Loucy (cell line): ENCODE measurements around the gene MPZ.

Source experiments
- H2AFZ ChIP-seq: fragments of 200-600 bp; sonication (generic); 2 replicates; pipeline ENCODE4 v1.6.0; 2016; ENCODE audit warnings: antibody characterized with exemption, mild to moderate bottlenecking, low read length, moderate library complexity
- H3F3A ChIP-seq: fragments of 200-600 bp; 2 replicates; pipeline ENCODE4 v1.6.0; 2016; ENCODE audit warnings: antibody characterized with exemption, low read depth, mild to moderate bottlenecking
- H3K27me3 ChIP-seq: fragments of 200-600 bp; sonication (generic); 2 replicates; pipeline ENCODE4 v1.6.1; 2014; ENCODE audit warnings: low read length, mild to moderate bottlenecking; ENCODE audit not compliant: insufficient read depth, poor library complexity, severe bottlenecking
- H3K36me3 ChIP-seq: fragments of 200-600 bp; sonication (generic); 2 replicates; pipeline ENCODE4 v1.6.1; 2016; ENCODE audit warnings: low read length; ENCODE audit not compliant: insufficient read depth
- H3K4me1 ChIP-seq: fragments of 200-600 bp; sonication (generic); 2 replicates; pipeline ENCODE4 v1.5.1; 2014; ENCODE audit warnings: low read length, mild to moderate bottlenecking; ENCODE audit not compliant: insufficient read depth, poor library complexity, severe bottlenecking
- H3K4me2 ChIP-seq: fragments of 200-600 bp; sonication (generic); 2 replicates; pipeline ENCODE4 v1.6.0; 2014; ENCODE audit warnings: antibody characterized with exemption, low read length, low read depth, mild to moderate bottlenecking; ENCODE audit not compliant: poor library complexity, severe bottlenecking
- H3K4me3 ChIP-seq: fragments of 200-600 bp; sonication (generic); 2 replicates; pipeline ENCODE4 v1.5.1; 2014; ENCODE audit warnings: low read length, mild to moderate bottlenecking, mixed read lengths; ENCODE audit not compliant: poor library complexity, severe bottlenecking
- H3K79me2 ChIP-seq: fragments of 200-600 bp; sonication (generic); 2 replicates; pipeline ENCODE4 v1.6.1; 2014; ENCODE audit warnings: low read length; ENCODE audit not compliant: insufficient read depth
- H3K9ac ChIP-seq: fragments of 200-600 bp; sonication (generic); 2 replicates; pipeline ENCODE4 v1.6.0; 2014; ENCODE audit warnings: mild to moderate bottlenecking, low read depth, low read length, moderate library complexity; ENCODE audit not compliant: poor library complexity, severe bottlenecking
- H3K9me2 ChIP-seq: fragments of 200-600 bp; sonication (generic); replicated peaks from 2 replicates; pipeline ENCODE4 v1.6.1; 2016; ENCODE audit warnings: low read depth, low read length, mixed read lengths
- H3K9me3 ChIP-seq: fragments of 200-600 bp; sonication (generic); 2 replicates; pipeline ENCODE4 v1.6.1; 2014; ENCODE audit warnings: mild to moderate bottlenecking, antibody characterized with exemption, low read length, low read depth; ENCODE audit not compliant: insufficient read depth
- H4K20me1 ChIP-seq: fragments of 200-600 bp; sonication (generic); 2 replicates; pipeline ENCODE4 v1.6.0; 2014; ENCODE audit warnings: antibody characterized with exemption, low read length, mild to moderate bottlenecking; ENCODE audit not compliant: insufficient read depth, poor library complexity, severe bottlenecking
- CTCF ChIP-seq: fragments of 200-600 bp; sonication (generic); conservative IDR thresholded peaks from 2 replicates; pipeline ENCODE4 v1.5.1; 2014; ENCODE audit warnings: mild to moderate bottlenecking, antibody characterized with exemption, low read length
- EZH2phosphoT487 ChIP-seq: fragments of 200-600 bp; IDR thresholded peaks from 2 replicates; pipeline ENCODE4 v1.6.1; 2018; ENCODE audit warnings: antibody characterized with exemption, mild to moderate bottlenecking, moderate library complexity, borderline replicate concordance

Gene MPZ

DNA sequence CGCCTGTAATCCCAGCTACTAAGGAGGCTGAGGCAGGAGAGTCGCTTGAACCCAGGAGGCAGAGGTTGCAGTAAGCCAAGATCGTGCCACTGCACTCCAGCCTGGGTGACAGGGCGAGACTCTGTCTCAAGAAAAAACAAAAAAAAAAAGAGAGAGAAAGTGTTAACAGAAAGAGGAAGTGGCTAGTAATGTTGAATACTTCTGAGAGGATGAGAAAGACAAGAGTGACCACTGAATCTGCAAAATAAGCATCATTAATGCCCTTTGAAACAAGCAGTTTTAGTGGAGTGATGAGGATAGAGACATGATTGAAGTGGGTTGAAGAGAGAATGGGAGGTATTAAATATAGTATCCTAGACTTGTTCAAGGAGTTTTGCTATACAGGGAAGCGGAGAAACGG lies 11.7 kb downstream of the MPZ start:
- H3K4me1 ChIP-seq: peaks cover 10% of the 10 kb centered on the region
- no peak overlapping the region for H2AFZ ChIP-seq
- H3K79me2 ChIP-seq: peaks cover 7% of the 10 kb centered on the region; the same call in 1 of the 2 replicates
- no peak overlapping the region for H3K9ac ChIP-seq
- no peak overlapping the region for H3K4me3 ChIP-seq
- TF ChIP-seq CTCF (no peak), EZH2phosphoT487 (no peak)
- peaks cover 6% of the 10 kb centered on the region; the same call in 1 of the 2 replicates for H3F3A ChIP-seq
- H4K20me1 ChIP-seq: peaks cover 6% of the 10 kb centered on the region
- H3K9me2 ChIP-seq: no peaks in the 10 kb centered on the region
- no peaks in the 10 kb centered on the region for H3K9me3 ChIP-seq
- no peak overlapping the region for H3K4me2 ChIP-seq
- H3K27me3 ChIP-seq: no peaks in the 10 kb centered on the region
- no peaks in the 10 kb centered on the region for H3K36me3 ChIP-seq

DNA sequence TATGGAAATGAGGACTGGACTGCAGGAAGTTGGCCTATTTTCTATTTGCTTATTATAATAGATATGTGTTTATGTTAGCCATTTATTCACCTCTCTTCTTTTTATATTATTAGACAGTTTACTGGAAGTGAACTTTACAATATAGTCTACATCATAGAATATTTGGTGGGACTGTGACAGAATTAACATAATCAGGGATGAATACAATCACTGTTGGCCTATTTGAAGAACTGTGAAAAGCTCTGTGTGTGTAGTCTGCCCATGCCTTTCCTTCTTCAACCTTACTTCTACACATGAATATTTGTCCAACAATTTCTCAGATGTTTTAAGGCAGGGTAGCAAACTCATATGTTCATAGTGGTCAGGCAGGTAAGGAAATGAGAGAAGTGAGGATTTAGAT lies 12.4 kb downstream of the MPZ start:
- no peaks in the 10 kb centered on the region for H3K79me2 ChIP-seq
- peaks cover 10% of the 10 kb centered on the region for H3K4me1 ChIP-seq
- H3K9me2 ChIP-seq: no peaks in the 10 kb centered on the region
- no peaks in the 10 kb centered on the region for H4K20me1 ChIP-seq
- no peak overlapping the region for H2AFZ ChIP-seq
- H3K27me3 ChIP-seq: no peaks in the 10 kb centered on the region
- no peak overlapping the region for H3K9ac ChIP-seq
- no peak overlapping the region for H3K4me2 ChIP-seq
- TF ChIP-seq CTCF (no peak), EZH2phosphoT487 (no peak)
- H3F3A ChIP-seq: peaks cover 6% of the 10 kb centered on the region; the same call in 1 of the 2 replicates
- no peaks in the 10 kb centered on the region for H3K36me3 ChIP-seq
- no peak overlapping the region for H3K4me3 ChIP-seq
- H3K9me3 ChIP-seq: no peaks in the 10 kb centered on the region

DNA sequence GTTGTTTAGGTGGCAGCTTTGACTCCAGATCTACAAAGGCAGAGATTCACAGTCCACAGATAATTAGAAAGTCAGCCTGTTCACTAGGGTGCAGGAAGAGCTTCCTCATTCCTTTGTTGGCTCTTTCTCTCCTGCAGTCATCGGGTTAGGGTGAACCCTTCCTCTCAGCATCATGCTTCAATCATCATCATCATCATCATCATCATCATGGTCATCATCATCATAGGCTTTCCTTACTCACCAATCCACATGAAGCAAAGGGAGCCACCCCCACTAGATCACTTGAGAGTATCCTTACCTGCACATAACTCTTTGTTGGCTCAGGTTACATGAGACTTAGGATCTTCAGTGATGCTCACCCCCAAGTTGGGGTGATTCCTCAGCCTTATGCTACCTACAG lies 19.0 kb downstream of the MPZ start:
- TF ChIP-seq CTCF: no peak
- no peak for TF ChIP-seq EZH2phosphoT487
- H3K4me2 ChIP-seq: no peak overlapping the region

More for the DNA sequence above, 19.0 kb downstream of the MPZ start:
- Histone ChIP-seq H3K27me3 (no peaks in the 10 kb centered on the region), H3F3A (no peaks in the 10 kb centered on the region), H3K9me2 (no peaks in the 10 kb centered on the region), H2AFZ (no peak overlapping the region), H3K4me1 (no peaks in the 10 kb centered on the region), H3K9me3 (no peaks in the 10 kb centered on the region), H3K36me3 (no peaks in the 10 kb centered on the region), H3K9ac (no peak overlapping the region), H4K20me1 (no peaks in the 10 kb centered on the region), H3K4me3 (no peak overlapping the region), H3K79me2 (no peaks in the 10 kb centered on the region)
